Esophagus muscularis mucosa (tissue), 4 donors: ENCODE measurements around the gene NPTX1. TPM values are rescaled to one million over a fixed set of nuclear protein-coding genes. Genes with fewer than 3 reads are reported as not detected.

Source experiments
- DNase-seq: peaks from one replicate; pipeline ENCODE4 v3.0.0-alpha.2; 2017; ENCODE audit errors: extremely low spot score
- H3K27ac ChIP-seq, 4 donors: fragments of 200-600 bp; sonication (generic); replicated peaks in 1 of 4; 1 replicate in 3 of 4; 2 replicates in 1 of 4; pipeline ENCODE4 v1.5.1; 2016 to 2019; ENCODE audit warnings: mild to moderate bottlenecking in 1 of 4
- H3K27me3 ChIP-seq, 4 donors: fragments of 200-600 bp; sonication (generic); one replicate each; pipeline versions ENCODE4 v1.5.1 to v1.6.0; 2016 to 2019
- H3K36me3 ChIP-seq, 4 donors: fragments of 200-600 bp; sonication (generic); one replicate each; pipeline ENCODE4 v1.5.1; 2016 to 2019
- H3K4me1 ChIP-seq, 4 donors: fragments of 200-600 bp; sonication (generic); one replicate each; pipeline ENCODE4 v1.5.1; 2016 to 2019
- H3K4me3 ChIP-seq, 4 donors: fragments of 200-600 bp; sonication (generic); 1 replicate in 2 of 4; 2 replicates in 2 of 4; pipeline ENCODE4 v1.5.1; 2016 to 2019; ENCODE audit warnings: mild to moderate bottlenecking in 4 of 4, moderate library complexity in 1 of 4
- H3K9me3 ChIP-seq, 4 donors: fragments of 200-600 bp; sonication (generic); 1 replicate in 3 of 4; 2 replicates in 1 of 4; pipeline ENCODE4 v1.5.1; 2016 to 2019
- EP300 ChIP-seq: sonication (generic); formaldehyde crosslinking; IDR thresholded peaks from one replicate; pipeline ENCODE4 v1.6.1; 2017; ENCODE audit warnings: antibody characterized with exemption
- POLR2A ChIP-seq: fragments of 450-650 bp; IDR thresholded peaks from one replicate; pipeline ENCODE4 v1.6.1; 2017; ENCODE audit warnings: antibody characterized with exemption, moderate library complexity, mild to moderate bottlenecking, low read depth
- POLR2AphosphoS5 ChIP-seq, 2 donors: sonication (generic); formaldehyde crosslinking; IDR thresholded peaks; one replicate each; pipeline ENCODE4 v1.6.1; 2017; ENCODE audit warnings: antibody characterized with exemption in 2 of 2
- WGBS: methylation state at CpG from one replicate; pipeline ENCODE4 v1.1.5; 2018; 5-methylcytosine and 5-hydroxymethylcytosine counted together
- intact Hi-C: fragments of 100-400 bp; cut with DNase I; formaldehyde crosslinking; loops from one replicate; pipeline ENCODE4 v1.15.1; 2023
- total RNA-seq, 4 donors: library from RNA; depleted of rRNA; stranded (reverse); fragments of >200 nt; gene quantifications; one replicate each; pipeline versions ENCODE4 v1.1.0 to v1.2.1, GENCODE V29; 2016
- TF ChIP-seq, protein P1 (sequence below), 3 experiments: fragments of 200-600 bp in 2 of 3; fragments of 450-650 bp in 1 of 3; sonication (generic) in 2 of 3; IDR thresholded peaks; one replicate each; pipeline ENCODE4 v1.5.1; 2017 to 2019; ENCODE audit warnings: antibody characterized with exemption in 3 of 3, mild to moderate bottlenecking in 2 of 3, moderate library complexity in 1 of 3

Gene NPTX1
- total RNA-seq, 4 donors from 2014 or later, result 0.42 to 5.5 (median 4.1) TPM

- H3K4me3 ChIP-seq, result peak overlapping the region; percentile 72 to 86 (median 76)
- TF ChIP-seq POLR2AphosphoS5 (IDR thresholded peaks at IDR 0.05), result no peak
- TF ChIP-seq, protein P1, sequence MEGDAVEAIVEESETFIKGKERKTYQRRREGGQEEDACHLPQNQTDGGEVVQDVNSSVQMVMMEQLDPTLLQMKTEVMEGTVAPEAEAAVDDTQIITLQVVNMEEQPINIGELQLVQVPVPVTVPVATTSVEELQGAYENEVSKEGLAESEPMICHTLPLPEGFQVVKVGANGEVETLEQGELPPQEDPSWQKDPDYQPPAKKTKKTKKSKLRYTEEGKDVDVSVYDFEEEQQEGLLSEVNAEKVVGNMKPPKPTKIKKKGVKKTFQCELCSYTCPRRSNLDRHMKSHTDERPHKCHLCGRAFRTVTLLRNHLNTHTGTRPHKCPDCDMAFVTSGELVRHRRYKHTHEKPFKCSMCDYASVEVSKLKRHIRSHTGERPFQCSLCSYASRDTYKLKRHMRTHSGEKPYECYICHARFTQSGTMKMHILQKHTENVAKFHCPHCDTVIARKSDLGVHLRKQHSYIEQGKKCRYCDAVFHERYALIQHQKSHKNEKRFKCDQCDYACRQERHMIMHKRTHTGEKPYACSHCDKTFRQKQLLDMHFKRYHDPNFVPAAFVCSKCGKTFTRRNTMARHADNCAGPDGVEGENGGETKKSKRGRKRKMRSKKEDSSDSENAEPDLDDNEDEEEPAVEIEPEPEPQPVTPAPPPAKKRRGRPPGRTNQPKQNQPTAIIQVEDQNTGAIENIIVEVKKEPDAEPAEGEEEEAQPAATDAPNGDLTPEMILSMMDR (IDR thresholded peaks at IDR 0.05), result no peak
- no peak for TF ChIP-seq POLR2A
- H3K27ac ChIP-seq, result peak overlapping the region in 3 of 4 donors; percentile 96 to 100 (median 96)
These were observed 23.0 kb downstream of the NPTX1 start for GRCh38 chr17:80453126-80453997.

GRCh38 chr17:80452173-80452915, 24.1 kb downstream of the NPTX1 start:
- no peak overlapping the region for H3K27ac ChIP-seq
- H3K27me3 ChIP-seq, result no peaks in the 10 kb centered on the region
- intact Hi-C loops, result no loop called here
- H3K9me3 ChIP-seq, result no peaks in the 10 kb centered on the region
- H3K4me3 ChIP-seq, result no peak overlapping the region
- WGBS, result 76% methylated on average over 13 of the region's 14 CpGs
- H3K36me3 ChIP-seq, result no peaks in the 10 kb centered on the region
- no peak for DNase-seq
- TF ChIP-seq POLR2A (no peak), EP300 (no peak), POLR2AphosphoS5 (IDR thresholded peaks at IDR 0.05) (no peak)
- TF ChIP-seq, protein P1 (IDR thresholded peaks at IDR 0.05), result no peak
- H3K4me1 ChIP-seq, result peaks cover 33 to 64% (median 49%) of the 10 kb centered on the region in 4 donors

More at GRCh38 chr17:80453126-80453997, 23.0 kb downstream of the NPTX1 start:
- no peak for DNase-seq
- WGBS, result 87% methylated on average over 15 of the region's 19 CpGs
- no peaks in the 10 kb centered on the region for H3K27me3 ChIP-seq
- intact Hi-C loops, result no loop called here
- H3K4me1 ChIP-seq, result peaks cover 34 to 69% (median 54%) of the 10 kb centered on the region in 4 donors
- H3K9me3 ChIP-seq, result no peaks in the 10 kb centered on the region
- H3K36me3 ChIP-seq, result no peaks in the 10 kb centered on the region

GRCh38 chr17:80451104-80451775, 25.2 kb downstream of the NPTX1 start:
- no peaks in the 10 kb centered on the region for H3K9me3 ChIP-seq
- peak overlapping the region in 3 of 4 donors; percentile 66 to 82 (median 69) for H3K27ac ChIP-seq
- H3K36me3 ChIP-seq, result no peaks in the 10 kb centered on the region
- 90% methylated on average over 8 of the region's 9 CpGs for WGBS
- intact Hi-C loops, result no loop called here
- H3K4me3 ChIP-seq, result no peak overlapping the region
- TF ChIP-seq EP300, result no peak
- TF ChIP-seq, protein P1 (IDR thresholded peaks at IDR 0.05), result no peak
- no peak for TF ChIP-seq POLR2AphosphoS5 (IDR thresholded peaks at IDR 0.05)
- no peak for TF ChIP-seq POLR2A
- peaks cover 22 to 53% (median 38%) of the 10 kb centered on the region in 4 donors for H3K4me1 ChIP-seq
- DNase-seq, result no peak
- no peaks in the 10 kb centered on the region for H3K27me3 ChIP-seq

DNA sequence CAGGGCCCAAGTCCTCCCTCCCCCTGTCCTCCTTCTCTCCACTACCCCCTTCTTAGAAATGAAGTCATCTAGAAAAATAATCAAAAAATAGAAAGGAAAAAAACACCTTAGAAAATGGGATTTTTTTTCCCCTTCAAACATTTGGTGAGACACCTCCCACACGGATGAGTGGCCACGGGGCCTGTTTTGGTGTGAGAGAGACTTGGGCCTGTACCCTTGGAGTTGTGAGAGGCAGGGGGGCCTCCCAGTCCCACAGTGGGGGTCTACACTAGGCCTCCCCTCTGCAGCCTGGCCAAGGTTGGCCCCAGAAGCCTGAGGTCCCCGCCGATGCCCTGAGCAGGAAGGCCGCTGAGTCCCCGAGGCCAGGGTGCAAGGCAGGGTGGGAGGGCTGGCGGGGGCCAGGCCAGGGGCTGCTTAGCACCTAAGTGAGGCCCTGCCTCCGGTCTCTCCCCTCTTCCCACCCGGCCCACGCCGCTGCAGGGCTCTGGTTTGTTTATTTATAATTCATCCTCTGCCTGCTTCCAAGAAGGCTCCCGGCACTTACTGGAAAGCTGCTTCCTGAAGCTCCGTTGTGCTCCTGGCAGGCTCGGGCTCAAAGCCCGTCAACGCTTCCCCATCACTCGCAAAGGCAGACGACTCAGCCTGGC, 26.4 kb downstream of the NPTX1 start:
- TF ChIP-seq POLR2AphosphoS5 (IDR thresholded peaks at IDR 0.05), result no peak
- no peak for TF ChIP-seq EP300
- TF ChIP-seq, protein P1 (IDR thresholded peaks at IDR 0.05), result no peak
- no peak for TF ChIP-seq POLR2A
- intact Hi-C loops, result no loop called here

More for the DNA sequence above, 26.4 kb downstream of the NPTX1 start:
- no peaks in the 10 kb centered on the region for H3K36me3 ChIP-seq
- no peaks in the 10 kb centered on the region for H3K27me3 ChIP-seq
- H3K27ac ChIP-seq, result peak overlapping the region; percentile 57 to 82 (median 68)
- H3K4me1 ChIP-seq, result peaks cover 13 to 41% (median 27%) of the 10 kb centered on the region in 4 donors
- no peak overlapping the region for H3K4me3 ChIP-seq
- 29% methylated on average over 9 of the region's 18 CpGs for WGBS
- H3K9me3 ChIP-seq, result no peaks in the 10 kb centered on the region
- no peak for DNase-seq
